Smooth muscle cell (in vitro differentiated cells): ENCODE results near the gene SELENON. TPM values are rescaled to one million over a fixed set of nuclear protein-coding genes. Genes with fewer than 3 reads are reported as not detected.

ENCODE experiments used
- DNase-seq: peaks from one replicate; lab custom pipeline; 2025; ENCODE audit not compliant: unreplicated experiment; lab: John Stamatoyannopoulos, UW
- H2AFZ ChIP-seq: fragments of 200-600 bp; sonication (generic); 2 replicates; pipeline ENCODE4 v1.6.0; 2016; ENCODE audit warnings: antibody characterized with exemption, low read depth, mild to moderate bottlenecking
- H3F3A ChIP-seq: fragments of 200-600 bp; sonication (generic); 2 replicates; pipeline ENCODE4 v1.6.0; 2017; ENCODE audit warnings: antibody characterized with exemption, low read depth
- H3K27ac ChIP-seq: fragments of 200-600 bp; sonication (generic); 2 replicates; pipeline ENCODE4 v1.5.1; 2016; ENCODE audit warnings: low read depth, mild to moderate bottlenecking
- H3K27me3 ChIP-seq: fragments of 200-600 bp; sonication (generic); 2 replicates; pipeline ENCODE4 v1.6.1; 2016; ENCODE audit warnings: low read depth, mild to moderate bottlenecking
- H3K36me3 ChIP-seq: fragments of 200-600 bp; sonication (generic); 2 replicates; pipeline ENCODE4 v1.5.1; 2016; ENCODE audit warnings: low read depth
- H3K4me1 ChIP-seq: fragments of 200-600 bp; sonication (generic); 2 replicates; pipeline ENCODE4 v1.5.1; 2016; ENCODE audit warnings: low read depth
- H3K4me2 ChIP-seq: fragments of 200-600 bp; sonication (generic); 2 replicates; pipeline ENCODE4 v1.6.0; 2016; ENCODE audit warnings: mild to moderate bottlenecking
- H3K4me3 ChIP-seq: fragments of 200-600 bp; sonication (generic); 2 replicates; pipeline ENCODE4 v1.5.1; 2016; ENCODE audit warnings: mild to moderate bottlenecking
- H3K79me2 ChIP-seq: fragments of 200-600 bp; sonication (generic); 2 replicates; pipeline ENCODE4 v1.6.0; 2016; ENCODE audit warnings: low read depth, mild to moderate bottlenecking
- H3K9ac ChIP-seq: fragments of 200-600 bp; sonication (generic); 2 replicates; pipeline ENCODE4 v1.6.0; 2016; ENCODE audit warnings: low read depth
- H3K9me3 ChIP-seq: fragments of 200-600 bp; sonication (generic); replicated peaks from 2 replicates; pipeline ENCODE4 v1.5.1; 2016; ENCODE audit warnings: low read depth
- H4K20me1 ChIP-seq: fragments of 200-600 bp; sonication (generic); 2 replicates; pipeline ENCODE4 v1.6.0; 2016; ENCODE audit warnings: low read depth
- CTCF ChIP-seq: fragments of 200-600 bp; sonication (generic); IDR thresholded peaks from 2 replicates; pipeline ENCODE4 v1.5.1; 2017; ENCODE audit warnings: borderline replicate concordance, mild to moderate bottlenecking, antibody characterized with exemption; ENCODE audit not compliant: insufficient read depth, poor library complexity, severe bottlenecking
- WGBS: methylation state at CpG from one replicate; pipeline ENCODE4 v1.1.7; 2016; ENCODE audit warnings: low lambda C conversion rate; 5-methylcytosine and 5-hydroxymethylcytosine counted together
- polyA plus RNA-seq: library from polyadenylated mRNA; unstranded; fragments of >200 nt; fragmentation: Nextera tagmentation; extraction: Ambion mirVana; gene quantifications from 2 replicates; pipeline ENCODE4 v1.2.1, GENCODE V29; 2016
- total RNA-seq: library from RNA; depleted of rRNA; stranded (reverse); fragments of >200 nt; gene quantifications from 2 replicates; pipeline ENCODE4 v1.2.3, GENCODE V29; 2014

SELENON gene
- total and polyA plus RNA-seq, 2 experiments from 2014 or later, result 32.6 to 62.9 TPM

GRCh38 chr1:25844536-25845337, 44.7 kb downstream of the SELENON start:
- WGBS, result over 99% methylated on average over 3 of the region's 3 CpGs
- Histone ChIP-seq H3K36me3 (no peaks in the 10 kb centered on the region), H3K27me3 (no peaks in the 10 kb centered on the region), H3K9ac (no peak overlapping the region), H4K20me1 (no peaks in the 10 kb centered on the region), H3K9me3 (no peaks in the 10 kb centered on the region), H3K79me2 (no peaks in the 10 kb centered on the region), H3K4me3 (no peak overlapping the region), H3K27ac (no peak overlapping the region), H3K4me2 (no peak overlapping the region), H3F3A (no peaks in the 10 kb centered on the region), H3K4me1 (no peaks in the 10 kb centered on the region), H2AFZ (no peak overlapping the region)
- no peak for TF ChIP-seq CTCF
- DNase-seq, result no peak

- H3K36me3 ChIP-seq, result no peaks in the 10 kb centered on the region
- no peak for DNase-seq
- WGBS, result 83% methylated on average over 5 of the region's 5 CpGs
- no peak for TF ChIP-seq CTCF
- no peaks in the 10 kb centered on the region for H3F3A ChIP-seq
- H2AFZ ChIP-seq, result no peak overlapping the region
- H3K4me1 ChIP-seq, result no peaks in the 10 kb centered on the region
- H3K9me3 ChIP-seq, result no peaks in the 10 kb centered on the region
- H3K27me3 ChIP-seq, result no peaks in the 10 kb centered on the region
- H3K27ac ChIP-seq, result no peak overlapping the region
- H4K20me1 ChIP-seq, result no peaks in the 10 kb centered on the region
- H3K4me2 ChIP-seq, result no peak overlapping the region
- H3K4me3 ChIP-seq, result no peak overlapping the region
- H3K79me2 ChIP-seq, result no peaks in the 10 kb centered on the region
- no peak overlapping the region for H3K9ac ChIP-seq
Observed at GRCh38 chr1:25845664-25846063, 45.7 kb downstream of the SELENON start.

- H3K27ac ChIP-seq, result no peak overlapping the region
- no peak for TF ChIP-seq CTCF
- H3K4me1 ChIP-seq, result no peaks in the 10 kb centered on the region
- H4K20me1 ChIP-seq, result no peaks in the 10 kb centered on the region
- H3K4me3 ChIP-seq, result no peak overlapping the region
- no peaks in the 10 kb centered on the region for H3F3A ChIP-seq
- H2AFZ ChIP-seq, result no peak overlapping the region
- DNase-seq, result no peak
- H3K9me3 ChIP-seq, result no peaks in the 10 kb centered on the region
- H3K9ac ChIP-seq, result no peak overlapping the region
- no peak overlapping the region for H3K4me2 ChIP-seq
- no peaks in the 10 kb centered on the region for H3K36me3 ChIP-seq
- no peaks in the 10 kb centered on the region for H3K27me3 ChIP-seq
- WGBS, result 82% methylated on average over 4 of the region's 4 CpGs
- H3K79me2 ChIP-seq, result no peaks in the 10 kb centered on the region
Observed at GRCh38 chr1:25847929-25848328, 47.9 kb downstream of the SELENON start.

GRCh38 chr1:25848531-25848930, 48.5 kb downstream of the SELENON start:
- Histone ChIP-seq H3K36me3 (no peaks in the 10 kb centered on the region), H3K27ac (no peak overlapping the region), H3K9ac (no peak overlapping the region), H3F3A (no peaks in the 10 kb centered on the region), H2AFZ (no peak overlapping the region), H4K20me1 (no peaks in the 10 kb centered on the region), H3K4me3 (no peak overlapping the region), H3K27me3 (no peaks in the 10 kb centered on the region), H3K4me2 (no peak overlapping the region), H3K9me3 (no peaks in the 10 kb centered on the region), H3K4me1 (no peaks in the 10 kb centered on the region), H3K79me2 (no peaks in the 10 kb centered on the region)
- 38% methylated on average over 1 of the region's 1 CpG for WGBS
- TF ChIP-seq CTCF, result no peak
- no peak for DNase-seq
